Measurements from ENCODE around the gene SAT1.
A peak's percentile ranks its signal among the peaks of the same experiment; 100 is the strongest.

Gene SAT1

GRCh38 chrX:23785580-23785979 is 2.6 kb downstream of the SAT1 start:
- TF ChIP-seq CTCF (conservative IDR thresholded peaks at IDR 0.05; ENCODE audit: low read length) (no peak), EZH2phosphoT487 (IDR thresholded peaks at IDR 0.05; ENCODE audit: borderline replicate concordance) (no peak)
- H3K4me3 ChIP-seq (ENCODE audit: low read length, poor library complexity, severe bottlenecking): no peak overlapping the region
- H3K9me3 ChIP-seq (ENCODE audit: insufficient read depth, low read depth, low read length): no peaks in the 10 kb centered on the region
- peaks cover 16% of the 10 kb centered on the region for H3K79me2 ChIP-seq (ENCODE audit: insufficient read depth, low read length)
- H3K9me2 ChIP-seq (replicated peaks; ENCODE audit: low read depth, low read length): no peaks in the 10 kb centered on the region
- H3K4me1 ChIP-seq (ENCODE audit: insufficient read depth, low read length, poor library complexity, severe bottlenecking): peaks cover 7% of the 10 kb centered on the region
- no peaks in the 10 kb centered on the region for H4K20me1 ChIP-seq (ENCODE audit: insufficient read depth, low read length, poor library complexity, severe bottlenecking)
- no peaks in the 10 kb centered on the region for H3K27me3 ChIP-seq (ENCODE audit: insufficient read depth, low read length, poor library complexity, severe bottlenecking)
- H3K9ac ChIP-seq (ENCODE audit: low read depth, low read length, poor library complexity, severe bottlenecking): peak overlapping the region; percentile 36
- H3K4me2 ChIP-seq (ENCODE audit: low read depth, low read length, poor library complexity, severe bottlenecking): no peak overlapping the region
- H3K36me3 ChIP-seq (ENCODE audit: insufficient read depth, low read length): no peaks in the 10 kb centered on the region
- H2AFZ ChIP-seq (ENCODE audit: low read length): no peak overlapping the region
- no peaks in the 10 kb centered on the region for H3F3A ChIP-seq (ENCODE audit: low read depth)

- Histone ChIP-seq H4K20me1 (ENCODE audit: insufficient read depth, low read length, poor library complexity, severe bottlenecking) (no peaks in the 10 kb centered on the region), H3K27me3 (ENCODE audit: insufficient read depth, low read length, poor library complexity, severe bottlenecking) (no peaks in the 10 kb centered on the region), H3K79me2 (ENCODE audit: insufficient read depth, low read length) (peaks cover 16% of the 10 kb centered on the region), H3K9ac (ENCODE audit: low read depth, low read length, poor library complexity, severe bottlenecking) (no peak overlapping the region), H3F3A (ENCODE audit: low read depth) (no peaks in the 10 kb centered on the region), H3K36me3 (ENCODE audit: insufficient read depth, low read length) (no peaks in the 10 kb centered on the region), H3K4me3 (ENCODE audit: low read length, poor library complexity, severe bottlenecking) (no peak overlapping the region), H2AFZ (ENCODE audit: low read length) (no peak overlapping the region), H3K4me1 (ENCODE audit: insufficient read depth, low read length, poor library complexity, severe bottlenecking) (peaks cover 7% of the 10 kb centered on the region), H3K9me2 (replicated peaks; ENCODE audit: low read depth, low read length) (no peaks in the 10 kb centered on the region), H3K9me3 (ENCODE audit: insufficient read depth, low read depth, low read length) (no peaks in the 10 kb centered on the region), H3K4me2 (ENCODE audit: low read depth, low read length, poor library complexity, severe bottlenecking) (no peak overlapping the region)
- TF ChIP-seq CTCF (conservative IDR thresholded peaks at IDR 0.05; ENCODE audit: low read length) (no peak), EZH2phosphoT487 (IDR thresholded peaks at IDR 0.05; ENCODE audit: borderline replicate concordance) (no peak)
These were observed 3.4 kb downstream of the SAT1 start for GRCh38 chrX:23786268-23786815.

GRCh38 chrX:23787745-23788118 is 4.8 kb downstream of the SAT1 start:
- Histone ChIP-seq H3K36me3 (ENCODE audit: insufficient read depth, low read length) (no peaks in the 10 kb centered on the region), H2AFZ (ENCODE audit: low read length) (no peak overlapping the region), H3K4me1 (ENCODE audit: insufficient read depth, low read length, poor library complexity, severe bottlenecking) (peaks cover 7% of the 10 kb centered on the region), H3K4me2 (ENCODE audit: low read depth, low read length, poor library complexity, severe bottlenecking) (no peak overlapping the region), H3K4me3 (ENCODE audit: low read length, poor library complexity, severe bottlenecking) (no peak overlapping the region), H3K27me3 (ENCODE audit: insufficient read depth, low read length, poor library complexity, severe bottlenecking) (no peaks in the 10 kb centered on the region), H3F3A (ENCODE audit: low read depth) (no peaks in the 10 kb centered on the region), H4K20me1 (ENCODE audit: insufficient read depth, low read length, poor library complexity, severe bottlenecking) (no peaks in the 10 kb centered on the region), H3K9me2 (replicated peaks; ENCODE audit: low read depth, low read length) (no peaks in the 10 kb centered on the region), H3K79me2 (ENCODE audit: insufficient read depth, low read length) (peaks cover 16% of the 10 kb centered on the region), H3K9me3 (ENCODE audit: insufficient read depth, low read depth, low read length) (no peaks in the 10 kb centered on the region), H3K9ac (ENCODE audit: low read depth, low read length, poor library complexity, severe bottlenecking) (no peak overlapping the region)
- no peak for TF ChIP-seq CTCF (conservative IDR thresholded peaks at IDR 0.05; ENCODE audit: low read length)
- TF ChIP-seq EZH2phosphoT487 (IDR thresholded peaks at IDR 0.05; ENCODE audit: borderline replicate concordance): no peak
